NCI-H2171 (cell line): ENCODE data around the gene MYL7.
"Not testable (repeated sequence)": the region's sequence is repeated elsewhere in the genome, so short reads cannot be mapped to it uniquely, and the experiment has no call there.

Experiments
- DNase-seq: peaks from one replicate; lab custom pipeline; 2025; lab: John Stamatoyannopoulos, UW

The MYL7 gene

DNA sequence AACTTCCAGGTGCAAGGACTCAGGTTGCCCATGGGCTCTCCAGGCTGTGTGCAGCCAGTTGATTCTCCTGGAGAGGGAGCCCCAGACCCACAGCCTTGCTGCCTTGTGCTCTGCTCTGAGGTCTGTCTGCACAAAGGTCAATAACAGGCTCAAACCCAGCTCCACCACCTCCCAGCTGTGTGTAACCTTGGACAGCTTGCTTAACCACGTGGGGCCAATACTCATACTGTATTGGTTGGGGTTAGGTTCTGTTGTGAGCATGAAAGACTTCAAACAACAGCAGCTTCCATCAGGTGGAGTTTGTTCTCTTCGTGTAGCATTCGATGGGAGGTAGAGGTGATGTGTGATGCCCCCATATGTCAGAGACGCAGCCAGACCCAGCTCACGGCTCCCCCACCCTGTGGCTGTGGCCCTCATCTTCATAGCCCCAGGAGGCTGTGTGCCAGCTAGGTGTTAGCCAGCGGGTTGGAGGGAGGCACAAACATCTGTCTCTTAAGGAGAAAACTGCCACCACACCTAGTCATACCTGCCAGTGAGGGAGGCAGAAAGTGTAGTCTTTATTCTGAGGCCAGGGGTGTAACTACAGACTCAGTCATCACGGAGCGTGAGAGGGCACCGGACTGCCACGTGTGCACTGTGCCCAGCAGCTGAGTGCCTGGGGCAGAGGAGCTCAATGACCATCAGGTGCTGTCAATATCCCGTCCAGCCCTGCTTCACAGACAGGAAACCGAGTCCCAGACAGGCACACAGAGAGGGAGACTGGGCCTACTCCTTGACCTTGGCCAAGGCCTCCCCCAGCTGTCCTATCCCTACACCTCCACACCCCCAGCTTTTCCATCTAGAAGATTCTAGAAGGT, 9.7 kb downstream of the MYL7 start:
- no peak for DNase-seq

DNA sequence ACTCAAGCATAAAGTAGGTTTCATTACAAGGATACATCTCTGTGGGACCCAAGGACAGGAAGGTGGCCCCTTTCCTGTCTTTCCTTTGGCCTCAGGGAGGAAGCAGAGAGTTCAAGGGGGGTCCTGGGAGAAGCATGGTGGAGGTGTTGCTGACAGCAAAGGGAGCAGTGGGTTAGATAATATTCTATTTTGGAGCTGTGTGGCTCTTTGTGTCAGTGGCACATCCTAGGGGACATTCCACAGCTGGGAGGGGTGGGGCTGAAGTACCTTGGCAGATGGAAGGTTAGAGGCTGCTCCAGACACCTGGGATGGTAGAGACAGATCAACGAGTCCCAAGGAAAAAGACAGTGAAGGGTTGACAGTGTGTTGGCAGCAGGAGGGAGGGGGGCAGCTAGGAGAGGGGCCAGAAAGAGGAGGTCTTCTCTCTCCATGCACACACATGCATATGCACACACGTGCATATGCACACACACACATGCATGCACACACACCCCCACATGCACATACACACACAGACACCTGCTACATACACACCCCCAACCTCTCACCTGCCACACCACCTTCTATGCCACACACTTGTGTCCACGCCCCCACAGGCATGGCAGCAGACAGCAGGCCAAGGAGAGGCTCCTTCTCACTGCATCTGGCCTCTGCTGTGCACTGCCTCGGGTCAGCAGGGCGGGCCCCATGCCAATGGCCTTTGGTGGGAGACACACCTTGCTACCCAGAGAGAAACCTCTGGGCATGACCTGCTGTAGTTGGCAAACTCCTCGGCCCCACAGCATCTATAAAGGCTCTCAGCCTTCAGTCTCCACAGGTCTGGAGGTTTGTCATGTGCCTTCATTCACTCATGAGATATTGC, 12.2 kb downstream of the MYL7 start:
- DNase-seq = peak; percentile 31

DNA sequence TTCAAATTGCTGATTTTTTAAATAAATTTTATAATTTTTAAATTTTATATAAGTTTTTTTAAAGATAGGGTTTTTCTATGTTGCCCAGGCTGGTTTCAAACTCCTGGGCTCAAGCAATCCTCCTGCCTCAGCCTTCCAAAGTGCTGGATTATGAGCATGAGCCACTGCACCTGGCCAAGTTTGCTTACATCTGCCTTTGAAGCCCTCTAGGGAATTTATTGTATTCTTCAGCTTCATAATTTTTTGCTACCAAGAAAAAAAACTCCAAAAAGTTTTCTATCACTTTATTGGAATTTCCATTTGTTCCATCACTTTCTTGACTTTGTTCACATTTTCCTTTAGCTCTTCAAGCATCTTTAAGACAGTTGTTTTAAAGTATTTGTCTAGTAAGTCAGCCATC, 14.0 kb downstream of the MYL7 start:
- DNase-seq = no peak

DNA sequence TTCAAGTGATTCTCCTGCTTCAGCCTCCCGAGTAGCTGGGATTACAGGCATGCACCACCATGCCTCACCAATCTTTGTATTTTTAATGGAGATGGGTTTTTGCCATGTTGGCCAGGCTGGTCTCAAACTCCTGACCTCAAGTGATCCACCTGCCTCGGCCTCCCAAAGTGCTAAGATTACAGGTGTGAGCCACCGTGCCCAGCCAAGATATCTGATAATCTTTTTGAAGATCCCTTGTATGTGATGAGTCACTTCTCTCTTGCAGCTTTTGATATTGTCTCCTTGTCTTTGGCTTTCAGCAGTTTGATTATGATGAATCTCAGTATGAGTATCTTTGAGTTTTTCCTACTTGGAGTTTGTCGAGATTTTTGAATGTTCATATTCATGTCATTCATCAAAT, 14.6 kb downstream of the MYL7 start:
- DNase-seq = not testable (repeated sequence)

DNA sequence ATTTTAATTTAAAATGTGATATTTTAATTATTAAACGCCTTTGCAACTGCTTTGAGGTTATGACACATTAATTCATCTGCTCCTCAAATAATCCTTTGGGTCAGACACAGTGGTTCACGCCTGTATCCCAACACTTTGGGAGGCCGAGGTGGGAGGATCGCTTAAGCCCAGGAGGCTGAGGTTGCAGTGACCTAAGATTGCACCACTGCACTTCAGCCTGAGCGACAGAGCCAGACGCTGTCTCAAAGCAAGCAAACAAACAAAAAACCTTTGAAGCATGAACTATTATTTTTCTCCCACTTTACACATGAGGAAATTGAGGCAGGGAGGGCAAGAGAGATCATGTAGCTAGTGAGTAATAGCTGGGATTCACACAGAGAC, 16.3 kb downstream of the MYL7 start:
- DNase-seq = no peak

DNA sequence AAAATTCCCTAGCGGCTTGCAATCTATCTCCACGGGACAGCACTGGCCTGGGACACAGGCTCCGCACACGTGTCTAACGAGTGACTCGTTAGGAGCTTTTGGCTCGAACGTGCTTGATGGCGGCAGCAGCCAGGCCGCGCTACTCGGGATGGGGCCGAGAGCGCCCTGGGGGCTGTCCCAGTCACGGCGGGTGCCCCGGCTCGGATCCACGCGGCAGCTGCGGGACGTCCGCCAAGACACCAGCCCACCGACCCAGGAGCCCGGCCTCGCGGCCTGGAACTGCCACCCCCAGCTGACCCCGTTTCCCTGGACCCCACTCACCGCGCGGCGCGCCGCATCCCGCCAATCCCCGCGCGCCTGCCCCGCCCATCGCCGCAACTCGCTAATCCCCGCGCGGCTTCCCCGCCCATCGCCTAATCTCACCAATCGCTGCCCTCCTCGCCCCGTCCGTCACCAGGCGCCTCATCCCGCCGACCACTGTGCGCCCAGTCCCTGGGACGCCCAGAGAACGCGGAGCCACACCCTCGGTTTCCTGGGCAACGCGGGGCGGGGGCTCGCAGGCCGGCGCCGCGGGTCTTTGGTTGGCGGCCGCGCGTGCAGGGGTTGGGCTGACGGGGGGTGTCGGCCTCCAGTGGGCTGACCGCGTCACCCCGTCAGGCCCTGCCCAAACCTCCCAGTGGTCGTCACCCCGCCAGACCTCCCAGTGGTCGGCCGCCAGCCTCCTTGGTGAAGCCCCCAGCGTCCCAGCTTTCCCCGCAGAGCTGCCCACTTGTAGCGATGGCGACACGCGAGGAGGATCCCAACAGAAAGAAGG, 17.7 kb downstream of the MYL7 start, which contains the start of gene POLD2:
Gene POLD2 (minus strand): TSS at position 359 of the 814 bp plus-strand sequence. CDS start 1,495 bp downstream, outside the sequence.
- DNase-seq = peak; percentile 97

DNA sequence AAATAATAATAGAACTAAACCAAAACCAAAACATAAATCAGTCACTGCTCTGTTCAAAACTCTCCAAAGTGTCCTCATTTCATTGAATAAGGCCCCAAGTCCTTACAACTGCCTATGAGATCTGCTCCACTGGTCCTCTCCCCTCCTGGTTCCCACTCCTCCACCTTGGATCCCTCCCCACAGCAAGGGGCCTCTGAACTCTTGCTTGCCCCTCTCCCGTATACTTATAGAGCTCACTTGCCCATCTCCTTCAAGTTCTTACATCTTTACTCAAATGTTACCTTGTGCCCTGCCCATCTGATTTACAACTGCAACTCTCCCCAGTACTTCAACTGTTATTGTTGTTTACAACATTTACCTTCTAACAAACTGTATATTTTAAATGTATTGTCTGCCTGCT, 18.6 kb downstream of the MYL7 start:
- DNase-seq = no peak

DNA sequence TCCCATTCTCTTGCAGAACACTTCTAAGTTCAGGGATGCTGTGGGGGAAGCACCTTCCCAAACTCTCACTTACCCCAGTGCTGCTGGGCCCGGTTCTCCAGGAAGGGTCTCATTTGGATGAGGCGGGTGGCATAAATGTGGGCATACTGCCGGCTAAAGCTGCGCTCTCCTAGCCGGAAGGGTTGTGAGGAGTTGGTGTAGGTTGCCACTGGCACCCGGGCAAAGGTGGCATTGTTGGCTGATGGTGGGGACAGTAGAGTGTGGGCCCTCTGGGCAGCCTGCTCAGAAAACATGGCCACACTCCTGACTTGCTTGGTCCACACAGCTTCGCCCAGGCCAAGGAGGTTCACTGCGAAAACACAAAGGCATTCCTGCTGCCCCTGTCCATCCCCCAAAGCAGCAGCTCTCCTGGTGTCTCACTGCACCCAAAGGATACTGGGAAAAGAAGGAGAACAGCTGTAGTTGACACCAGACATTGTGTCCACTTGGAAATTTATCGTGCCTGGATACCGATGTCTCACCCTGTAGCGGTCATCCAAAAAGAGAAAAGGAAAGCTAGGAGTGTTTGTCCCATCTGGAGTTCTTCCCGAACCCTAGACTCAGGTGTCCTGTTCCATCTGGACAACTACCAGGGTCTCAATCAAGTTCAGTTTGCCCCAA, 19.2 kb downstream of the MYL7 start:
- no peak for DNase-seq

DNA sequence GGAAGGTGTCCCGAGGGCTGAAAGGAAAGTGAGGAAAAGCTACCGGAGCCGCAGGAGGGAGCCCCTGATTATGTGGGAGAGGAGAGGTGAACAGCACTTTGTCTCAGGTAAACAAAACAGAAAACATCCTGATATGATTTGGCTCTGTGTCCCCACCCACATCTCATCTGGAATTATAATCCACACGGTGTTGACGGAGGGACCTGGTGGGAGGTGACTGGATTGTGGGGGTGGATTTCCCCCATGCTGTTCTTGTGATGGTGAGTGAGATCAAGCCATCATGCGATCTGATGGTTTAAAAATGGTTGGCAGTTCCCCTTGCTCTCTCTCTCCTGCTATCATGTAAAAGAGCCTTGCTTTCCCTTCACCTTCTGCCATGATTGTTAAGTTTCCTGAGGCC, 20.7 kb downstream of the MYL7 start:
- no peak for DNase-seq

DNA sequence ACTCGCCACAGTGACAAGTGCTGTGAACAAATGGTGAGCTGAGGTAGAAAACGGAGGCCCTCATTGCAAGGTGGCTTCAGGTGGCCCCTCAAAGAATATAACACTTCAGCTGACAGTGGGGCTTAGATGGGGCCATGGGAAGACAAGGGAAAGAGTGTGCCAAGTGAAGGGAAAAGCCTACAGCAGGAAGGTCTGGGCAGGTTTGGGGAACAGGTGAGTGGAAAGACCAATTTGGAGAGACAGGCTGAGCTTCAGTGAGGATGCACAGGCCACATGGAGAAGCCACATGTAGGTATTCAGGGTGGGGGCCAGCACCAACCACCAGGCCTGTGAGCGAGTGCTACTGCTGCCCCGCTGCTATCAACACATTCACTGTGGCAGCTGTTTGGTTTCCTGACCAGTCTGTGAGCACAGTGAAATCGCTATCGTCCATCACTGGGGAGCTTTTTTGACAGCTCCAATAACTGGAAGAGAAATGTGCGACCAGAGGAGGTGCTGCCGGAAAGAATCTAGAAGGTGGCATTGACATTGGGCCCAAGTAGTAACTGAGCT, 21.2 kb downstream of the MYL7 start:
- DNase-seq = no peak

DNA sequence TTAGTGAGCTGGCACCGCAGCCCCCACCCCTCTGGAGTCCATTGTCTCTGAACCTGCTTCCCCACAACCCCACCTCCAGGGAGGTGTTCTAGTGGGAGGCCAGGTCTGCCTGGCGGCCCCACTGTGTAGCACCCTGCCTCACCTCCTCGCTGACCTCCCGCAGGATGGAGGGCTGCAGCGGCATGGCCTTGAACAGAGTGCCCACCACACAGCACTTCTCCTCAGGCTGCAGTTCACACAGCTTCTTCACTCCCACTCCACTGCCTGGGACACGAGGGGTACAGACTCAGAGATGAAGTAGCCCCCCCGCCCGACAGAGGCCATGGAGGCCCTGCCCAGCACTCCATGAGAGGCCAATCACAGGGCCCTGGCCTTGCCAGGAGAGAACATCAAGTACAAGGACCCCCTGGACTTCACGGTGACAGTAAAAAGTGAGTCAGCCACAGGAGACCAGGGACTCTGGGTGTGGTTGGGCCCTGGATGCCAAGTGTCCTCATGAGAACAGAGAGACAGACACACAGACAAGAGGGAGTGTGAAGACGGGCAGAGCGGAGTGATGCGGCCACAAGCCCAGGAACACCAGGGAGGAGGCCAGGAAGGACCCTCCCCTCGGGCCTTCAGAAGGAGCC, 23.2 kb downstream of the MYL7 start:
- DNase-seq = no peak

DNA sequence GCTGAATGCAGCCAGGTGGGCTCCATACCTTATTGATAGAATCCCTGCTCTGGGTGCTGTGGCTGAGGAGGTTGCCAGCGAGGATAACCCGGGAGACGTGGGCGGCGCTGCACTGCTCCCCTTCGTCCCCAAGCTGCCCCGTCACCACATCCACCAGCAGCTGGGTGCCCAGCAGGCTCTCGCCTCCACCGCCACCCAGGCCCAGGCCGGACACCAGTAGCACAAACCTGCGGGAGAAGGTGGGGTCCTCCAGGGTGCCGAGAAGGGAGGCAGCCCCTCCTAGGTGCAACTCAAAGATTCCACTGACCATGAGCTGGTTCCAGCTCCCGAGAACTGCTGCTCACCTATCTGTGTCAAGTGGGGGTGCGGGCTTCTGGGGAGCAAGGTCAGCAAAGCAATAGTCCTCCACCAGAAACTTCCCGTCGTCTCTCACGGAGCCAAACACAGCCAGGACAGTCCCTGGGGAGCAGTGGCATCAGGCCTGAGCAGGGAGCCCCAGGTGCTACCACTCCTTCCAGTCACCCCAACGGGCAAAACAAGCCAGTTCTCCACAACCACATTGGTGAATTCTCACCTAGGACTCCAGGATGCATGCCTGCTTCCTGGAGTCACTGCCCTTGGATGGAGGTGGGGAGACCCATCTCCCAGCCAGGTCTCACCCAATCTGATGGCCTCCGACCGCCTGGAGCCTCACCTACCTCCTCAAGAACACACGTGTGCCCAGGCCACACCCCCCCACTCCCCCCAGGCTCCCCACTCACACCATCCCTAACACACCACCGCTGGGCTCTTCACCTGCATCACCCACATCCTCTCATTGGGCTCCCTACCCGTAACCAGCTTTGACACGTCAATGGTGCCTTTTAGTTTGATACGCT, 24.1 kb downstream of the MYL7 start:
- no peak for DNase-seq

DNA sequence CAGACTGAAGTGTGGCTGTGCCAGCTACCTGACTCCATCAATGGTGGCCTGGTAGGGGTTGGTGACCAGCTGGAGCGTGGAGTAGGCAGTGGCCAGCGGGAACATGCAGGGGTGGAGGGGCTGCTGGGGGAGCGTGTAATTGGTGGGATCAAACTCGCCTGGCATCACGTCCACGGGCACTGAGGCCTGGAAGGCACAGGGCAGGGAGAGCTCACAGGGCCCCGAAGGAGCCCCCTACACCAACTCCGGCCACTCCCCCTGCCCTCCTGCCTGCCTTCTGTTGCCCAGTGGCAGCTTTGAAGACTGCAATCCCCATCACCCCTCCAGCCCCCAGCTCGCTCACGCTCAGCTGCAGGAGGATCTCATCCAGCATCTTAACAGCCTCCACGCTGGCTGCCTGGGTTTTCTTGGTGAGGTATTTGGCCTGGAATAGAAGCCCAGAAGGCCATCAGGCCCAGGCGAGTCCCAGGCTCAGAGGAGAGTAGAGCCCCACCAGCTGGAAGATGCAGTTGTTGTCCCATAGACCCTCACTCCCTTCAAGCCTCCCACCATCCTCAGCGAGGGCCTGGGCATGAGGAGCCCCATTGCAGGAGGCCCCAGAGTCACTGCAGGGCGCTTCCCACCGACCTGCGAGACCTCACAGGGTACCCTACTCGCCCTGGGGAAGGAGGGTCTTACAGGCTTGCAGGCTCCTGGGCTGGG, 24.9 kb downstream of the MYL7 start:
- DNase-seq = no peak

DNA sequence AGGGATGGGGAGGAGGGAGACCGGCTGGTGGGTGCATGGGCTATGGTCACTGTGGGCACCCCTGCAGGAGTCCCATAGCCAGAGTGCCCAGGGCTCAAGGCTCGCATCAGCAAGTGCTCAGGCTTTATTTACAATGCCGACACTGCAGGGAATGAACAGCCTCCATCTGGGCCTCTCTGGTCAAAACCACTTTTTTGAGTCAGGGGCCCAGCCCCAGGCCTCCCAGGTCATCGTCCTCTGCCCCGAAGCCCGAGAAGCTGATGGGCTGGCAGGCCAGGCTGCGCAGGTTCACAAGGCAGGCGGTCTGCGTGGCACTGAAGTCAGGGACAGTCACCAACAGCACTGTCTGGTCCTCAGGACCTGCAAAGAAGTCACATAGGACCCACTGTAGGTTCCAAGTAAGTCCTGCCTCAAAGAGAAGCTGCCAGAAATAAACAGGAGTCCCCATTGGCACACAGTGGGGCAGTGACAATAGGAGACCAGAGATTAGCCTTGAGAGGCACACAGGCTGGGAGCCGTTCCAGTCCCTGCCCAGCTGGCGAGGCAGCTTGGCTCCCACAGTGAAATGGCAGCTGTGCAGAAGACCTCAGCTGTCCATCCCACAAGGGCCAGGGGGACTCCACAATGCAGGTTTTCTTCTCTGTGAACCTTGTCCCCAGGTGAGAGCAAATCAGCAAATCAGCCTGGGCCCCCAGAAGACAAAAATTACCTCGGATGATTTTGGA, 26.4 kb downstream of the MYL7 start:
- no peak for DNase-seq

DNA sequence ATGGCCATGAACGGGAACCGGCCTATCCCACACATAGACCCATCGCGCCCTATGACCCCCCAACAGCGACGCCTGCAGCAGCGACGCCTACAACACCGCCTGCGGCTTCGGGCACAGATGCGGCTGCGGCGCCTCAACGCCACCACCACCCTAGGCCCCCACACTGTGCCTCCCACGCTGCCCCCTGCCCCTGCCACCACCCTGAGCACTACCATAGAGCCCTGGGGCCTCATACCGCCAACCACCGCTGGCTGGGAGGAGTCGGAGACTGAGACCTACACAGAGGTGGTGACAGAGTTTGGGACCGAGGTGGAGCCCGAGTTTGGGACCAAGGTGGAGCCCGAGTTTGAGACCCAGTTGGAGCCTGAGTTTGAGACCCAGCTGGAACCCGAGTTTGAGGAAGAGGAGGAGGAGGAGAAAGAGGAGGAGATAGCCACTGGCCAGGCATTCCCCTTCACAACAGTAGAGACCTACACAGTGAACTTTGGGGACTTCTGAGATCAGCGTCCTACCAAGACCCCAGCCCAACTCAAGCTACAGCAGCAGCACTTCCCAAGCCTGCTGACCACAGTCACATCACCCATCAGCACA, 27.3 kb downstream of the MYL7 start:
- no peak for DNase-seq

DNA sequence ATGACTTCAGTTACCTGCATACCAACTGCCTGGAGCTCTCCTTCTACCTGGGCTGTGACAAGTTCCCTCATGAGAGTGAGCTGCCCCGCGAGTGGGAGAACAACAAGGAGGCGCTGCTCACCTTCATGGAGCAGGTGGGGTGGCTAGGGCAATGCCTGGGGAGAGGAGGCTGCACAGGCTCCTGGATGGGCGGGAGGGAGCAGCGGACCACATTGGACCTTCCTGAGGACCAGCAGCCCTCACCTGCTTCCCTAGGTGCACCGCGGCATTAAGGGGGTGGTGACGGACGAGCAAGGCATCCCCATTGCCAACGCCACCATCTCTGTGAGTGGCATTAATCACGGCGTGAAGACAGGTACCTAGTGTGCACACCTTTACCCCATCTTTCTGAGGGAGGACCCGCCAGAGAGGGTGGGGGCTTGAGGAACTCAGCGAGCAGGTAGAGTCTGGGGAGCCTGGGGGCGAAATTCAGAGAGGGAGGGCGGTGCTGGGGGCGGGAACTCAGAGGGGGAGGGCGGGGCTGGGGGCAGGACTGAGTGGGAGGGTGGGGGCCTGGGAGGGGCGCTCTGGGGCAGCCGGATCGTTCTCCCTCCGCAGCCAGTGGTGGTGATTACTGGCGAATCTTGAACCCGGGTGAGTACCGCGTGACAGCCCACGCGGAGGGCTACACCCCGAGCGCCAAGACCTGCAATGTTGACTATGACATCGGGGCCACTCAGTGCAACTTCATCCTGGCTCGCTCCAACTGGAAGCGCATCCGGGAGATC, 28.0 kb downstream of the MYL7 start:
- DNase-seq = no peak

DNA sequence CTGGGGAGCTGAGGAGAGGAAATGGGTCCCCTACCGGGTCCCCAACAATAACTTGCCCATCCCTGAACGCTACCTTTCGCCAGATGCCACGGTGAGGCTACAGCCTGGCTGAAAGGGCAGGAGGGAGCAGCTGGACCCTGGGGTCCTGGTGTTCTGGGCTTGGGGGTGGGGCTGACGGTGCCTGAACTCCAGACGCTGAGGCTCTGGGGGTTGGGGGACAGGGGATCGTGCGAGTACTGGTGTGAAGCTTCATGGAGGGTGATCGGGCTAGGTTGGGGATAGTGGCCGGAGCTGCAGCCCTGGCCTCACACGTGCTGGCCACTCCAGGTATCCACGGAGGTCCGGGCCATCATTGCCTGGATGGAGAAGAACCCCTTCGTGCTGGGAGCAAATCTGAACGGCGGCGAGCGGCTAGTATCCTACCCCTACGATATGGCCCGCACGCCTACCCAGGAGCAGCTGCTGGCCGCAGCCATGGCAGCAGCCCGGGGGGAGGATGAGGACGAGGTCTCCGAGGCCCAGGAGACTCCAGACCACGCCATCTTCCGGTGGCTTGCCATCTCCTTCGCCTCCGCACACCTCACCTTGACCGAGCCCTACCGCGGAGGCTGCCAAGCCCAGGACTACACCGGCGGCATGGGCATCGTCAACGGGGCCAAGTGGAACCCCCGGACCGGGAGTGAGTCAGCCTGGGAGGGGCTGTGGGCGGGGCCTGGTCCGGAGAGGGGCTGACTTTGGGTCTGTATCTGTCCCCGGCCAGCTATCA, 28.7 kb downstream of the MYL7 start:
- DNase-seq = no peak
